HepG2 (cell line): ENCODE data around the gene ZFPL1. TPM values are rescaled to one million over a fixed set of nuclear protein-coding genes. Genes with fewer than 3 reads are reported as not detected.

Source experiments
- AGO1 ChIP-seq: fragments of 200-400 bp; formaldehyde crosslinking; IDR thresholded peaks from 2 replicates; pipeline ENCODE4 v1.6.1; 2017; ENCODE audit warnings: mild to moderate bottlenecking, low read depth, low read length, moderate library complexity; ENCODE audit not compliant: poor library complexity, severe bottlenecking
- CBX2 ChIP-seq, 2 experiments: fragments of 200-600 bp in 1 of 2; sonication (generic); formaldehyde crosslinking in 1 of 2; IDR thresholded peaks; 2 replicates each; pipeline versions ENCODE4 v1.7.0 to v1.8.1; 2018 to 2022; ENCODE audit warnings: low read depth in 2 of 2, low read length in 1 of 2, mild to moderate bottlenecking in 1 of 2, missing genetic modification reagents in 1 of 2
- DZIP1 ChIP-seq: sonication (generic); formaldehyde crosslinking; IDR thresholded peaks from 2 replicates; pipeline ENCODE4 v1.5.0; 2020; ENCODE audit warnings: mild to moderate bottlenecking, missing genetic modification reagents
- FOXO1 ChIP-seq: sonication (generic); formaldehyde crosslinking; IDR thresholded peaks from 2 replicates; pipeline ENCODE4 v1.4.0; 2020; ENCODE audit warnings: missing genetic modification reagents
- JUN ChIP-seq: sonication (generic); formaldehyde crosslinking; IDR thresholded peaks from 2 replicates; pipeline ENCODE4 v1.4.0; 2020; ENCODE audit warnings: mild to moderate bottlenecking, missing genetic modification reagents
- KDM4B ChIP-seq: sonication (generic); formaldehyde crosslinking; IDR thresholded peaks from 2 replicates; pipeline ENCODE4 v1.4.0; 2020; ENCODE audit warnings: missing genetic modification reagents
- TFAP4 ChIP-seq: sonication (generic); IDR thresholded peaks from 2 replicates; pipeline ENCODE4 v1.6.1; 2016; ENCODE audit warnings: low read depth, borderline replicate concordance
- ZNF451 ChIP-seq: sonication (generic); formaldehyde crosslinking; IDR thresholded peaks from 2 replicates; pipeline ENCODE4 v1.5.0; 2020; ENCODE audit warnings: mild to moderate bottlenecking, missing genetic modification reagents
- ZNF510 ChIP-seq: sonication (generic); formaldehyde crosslinking; IDR thresholded peaks from 2 replicates; pipeline ENCODE4 v1.4.0; 2020; ENCODE audit warnings: low read depth, mild to moderate bottlenecking, missing genetic modification reagents
- ZNF703 ChIP-seq: sonication (generic); formaldehyde crosslinking; IDR thresholded peaks from 2 replicates; pipeline ENCODE4 v1.5.1; 2020; ENCODE audit warnings: missing genetic modification reagents, mild to moderate bottlenecking, moderate library complexity, borderline replicate concordance
- polyA plus RNA-seq, 8 experiments: library from polyadenylated mRNA; depleted of rRNA in 3 of 8; stranded (reverse) in 7 of 8; unstranded in 1 of 8; fragments of >200 nt; fragmentation: Illumina TruSeq in 4 of 8; extraction: Trizol in 4 of 8; gene quantifications; 2 replicates each; pipeline versions ENCODE4 v1.2.1 to v1.2.3, GENCODE V29; 2011 to 2016; ENCODE audit warnings: low read depth in 4 of 8, missing spikeins in 1 of 8, mixed read lengths in 1 of 8; ENCODE audit not compliant: insufficient read depth in 1 of 8
- total RNA-seq, 5 experiments: library from RNA; depleted of rRNA; stranded (reverse); fragments of >200 nt; fragmentation: Illumina TruSeq; extraction: Trizol; gene quantifications; 2 replicates each; pipeline ENCODE4 v1.2.3, GENCODE V29; 2016; ENCODE audit warnings: low read depth in 1 of 5
- TF ChIP-seq, protein P1 (sequence below): sonication (generic); formaldehyde crosslinking; IDR thresholded peaks from 2 replicates; pipeline ENCODE4 v1.5.0; 2020; ENCODE audit warnings: mild to moderate bottlenecking, missing genetic modification reagents, borderline replicate concordance
- TF ChIP-seq, protein P2 (sequence below): sonication (generic); formaldehyde crosslinking; IDR thresholded peaks from 2 replicates; pipeline ENCODE4 v1.4.0; 2020; ENCODE audit warnings: missing genetic modification reagents, mild to moderate bottlenecking, borderline replicate concordance

Gene ZFPL1
- total and polyA plus RNA-seq, 2 of the 13 experiments (the other 11 are each of a cell fraction or from before 2014, with no cell fraction given), result 32.2 to 56.0 TPM

- TF ChIP-seq, protein P1, sequence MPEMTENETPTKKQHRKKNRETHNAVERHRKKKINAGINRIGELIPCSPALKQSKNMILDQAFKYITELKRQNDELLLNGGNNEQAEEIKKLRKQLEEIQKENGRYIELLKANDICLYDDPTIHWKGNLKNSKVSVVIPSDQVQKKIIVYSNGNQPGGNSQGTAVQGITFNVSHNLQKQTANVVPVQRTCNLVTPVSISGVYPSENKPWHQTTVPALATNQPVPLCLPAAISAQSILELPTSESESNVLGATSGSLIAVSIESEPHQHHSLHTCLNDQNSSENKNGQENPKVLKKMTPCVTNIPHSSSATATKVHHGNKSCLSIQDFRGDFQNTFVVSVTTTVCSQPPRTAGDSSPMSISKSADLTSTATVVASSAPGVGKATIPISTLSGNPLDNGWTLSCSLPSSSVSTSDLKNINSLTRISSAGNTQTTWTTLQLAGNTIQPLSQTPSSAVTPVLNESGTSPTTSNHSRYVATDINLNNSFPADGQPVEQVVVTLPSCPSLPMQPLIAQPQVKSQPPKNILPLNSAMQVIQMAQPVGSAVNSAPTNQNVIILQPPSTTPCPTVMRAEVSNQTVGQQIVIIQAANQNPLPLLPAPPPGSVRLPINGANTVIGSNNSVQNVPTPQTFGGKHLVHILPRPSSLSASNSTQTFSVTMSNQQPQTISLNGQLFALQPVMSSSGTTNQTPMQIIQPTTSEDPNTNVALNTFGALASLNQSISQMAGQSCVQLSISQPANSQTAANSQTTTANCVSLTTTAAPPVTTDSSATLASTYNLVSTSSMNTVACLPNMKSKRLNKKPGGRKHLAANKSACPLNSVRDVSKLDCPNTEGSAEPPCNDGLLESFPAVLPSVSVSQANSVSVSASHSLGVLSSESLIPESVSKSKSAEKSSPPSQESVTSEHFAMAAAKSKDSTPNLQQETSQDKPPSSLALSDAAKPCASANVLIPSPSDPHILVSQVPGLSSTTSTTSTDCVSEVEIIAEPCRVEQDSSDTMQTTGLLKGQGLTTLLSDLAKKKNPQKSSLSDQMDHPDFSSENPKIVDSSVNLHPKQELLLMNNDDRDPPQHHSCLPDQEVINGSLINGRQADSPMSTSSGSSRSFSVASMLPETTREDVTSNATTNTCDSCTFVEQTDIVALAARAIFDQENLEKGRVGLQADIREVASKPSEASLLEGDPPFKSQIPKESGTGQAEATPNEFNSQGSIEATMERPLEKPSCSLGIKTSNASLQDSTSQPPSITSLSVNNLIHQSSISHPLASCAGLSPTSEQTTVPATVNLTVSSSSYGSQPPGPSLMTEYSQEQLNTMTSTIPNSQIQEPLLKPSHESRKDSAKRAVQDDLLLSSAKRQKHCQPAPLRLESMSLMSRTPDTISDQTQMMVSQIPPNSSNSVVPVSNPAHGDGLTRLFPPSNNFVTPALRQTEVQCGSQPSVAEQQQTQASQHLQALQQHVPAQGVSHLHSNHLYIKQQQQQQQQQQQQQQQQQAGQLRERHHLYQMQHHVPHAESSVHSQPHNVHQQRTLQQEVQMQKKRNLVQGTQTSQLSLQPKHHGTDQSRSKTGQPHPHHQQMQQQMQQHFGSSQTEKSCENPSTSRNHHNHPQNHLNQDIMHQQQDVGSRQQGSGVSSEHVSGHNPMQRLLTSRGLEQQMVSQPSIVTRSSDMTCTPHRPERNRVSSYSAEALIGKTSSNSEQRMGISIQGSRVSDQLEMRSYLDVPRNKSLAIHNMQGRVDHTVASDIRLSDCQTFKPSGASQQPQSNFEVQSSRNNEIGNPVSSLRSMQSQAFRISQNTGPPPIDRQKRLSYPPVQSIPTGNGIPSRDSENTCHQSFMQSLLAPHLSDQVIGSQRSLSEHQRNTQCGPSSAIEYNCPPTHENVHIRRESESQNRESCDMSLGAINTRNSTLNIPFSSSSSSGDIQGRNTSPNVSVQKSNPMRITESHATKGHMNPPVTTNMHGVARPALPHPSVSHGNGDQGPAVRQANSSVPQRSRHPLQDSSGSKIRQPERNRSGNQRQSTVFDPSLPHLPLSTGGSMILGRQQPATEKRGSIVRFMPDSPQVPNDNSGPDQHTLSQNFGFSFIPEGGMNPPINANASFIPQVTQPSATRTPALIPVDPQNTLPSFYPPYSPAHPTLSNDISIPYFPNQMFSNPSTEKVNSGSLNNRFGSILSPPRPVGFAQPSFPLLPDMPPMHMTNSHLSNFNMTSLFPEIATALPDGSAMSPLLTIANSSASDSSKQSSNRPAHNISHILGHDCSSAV, result no peak
- TF ChIP-seq JUN (CRISPR knock-in tag) (no peak), DZIP1 (no peak), KDM4B (no peak), CBX2 (IDR thresholded peaks at IDR 0.05; ENCODE audit: low read depth, low read length) (no peak), CBX2 (CRISPR knock-in tag; IDR thresholded peaks at IDR 0.05; ENCODE audit: low read depth) (no peak), ZNF510 (no peak), AGO1 (peak; percentile 99), ZNF703 (CRISPR knock-in tag) (peak; percentile 75; the same call in 1 of the 2 replicates), TFAP4 (no peak), FOXO1 (peak; percentile 63; the same call in 1 of the 2 replicates), ZNF451 (CRISPR knock-in tag) (no peak; the same call in 1 of the 2 replicates)
- TF ChIP-seq, protein P2, sequence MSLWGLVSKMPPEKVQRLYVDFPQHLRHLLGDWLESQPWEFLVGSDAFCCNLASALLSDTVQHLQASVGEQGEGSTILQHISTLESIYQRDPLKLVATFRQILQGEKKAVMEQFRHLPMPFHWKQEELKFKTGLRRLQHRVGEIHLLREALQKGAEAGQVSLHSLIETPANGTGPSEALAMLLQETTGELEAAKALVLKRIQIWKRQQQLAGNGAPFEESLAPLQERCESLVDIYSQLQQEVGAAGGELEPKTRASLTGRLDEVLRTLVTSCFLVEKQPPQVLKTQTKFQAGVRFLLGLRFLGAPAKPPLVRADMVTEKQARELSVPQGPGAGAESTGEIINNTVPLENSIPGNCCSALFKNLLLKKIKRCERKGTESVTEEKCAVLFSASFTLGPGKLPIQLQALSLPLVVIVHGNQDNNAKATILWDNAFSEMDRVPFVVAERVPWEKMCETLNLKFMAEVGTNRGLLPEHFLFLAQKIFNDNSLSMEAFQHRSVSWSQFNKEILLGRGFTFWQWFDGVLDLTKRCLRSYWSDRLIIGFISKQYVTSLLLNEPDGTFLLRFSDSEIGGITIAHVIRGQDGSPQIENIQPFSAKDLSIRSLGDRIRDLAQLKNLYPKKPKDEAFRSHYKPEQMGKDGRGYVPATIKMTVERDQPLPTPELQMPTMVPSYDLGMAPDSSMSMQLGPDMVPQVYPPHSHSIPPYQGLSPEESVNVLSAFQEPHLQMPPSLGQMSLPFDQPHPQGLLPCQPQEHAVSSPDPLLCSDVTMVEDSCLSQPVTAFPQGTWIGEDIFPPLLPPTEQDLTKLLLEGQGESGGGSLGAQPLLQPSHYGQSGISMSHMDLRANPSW (CRISPR knock-in tag), result no peak
Measured at GRCh38 chr11:65112546-65113360, 28.7 kb downstream of the ZFPL1 start (continued).
